NCI-H748 (cell line): ENCODE results near the gene ELMO1.
A peak's percentile ranks its signal among the peaks of the same experiment; 100 is the strongest.

Source experiments
- DNase-seq: peaks from one replicate; lab custom pipeline; 2025; ENCODE audit not compliant: unreplicated experiment; lab: John Stamatoyannopoulos, UW

The ELMO1 gene

DNA sequence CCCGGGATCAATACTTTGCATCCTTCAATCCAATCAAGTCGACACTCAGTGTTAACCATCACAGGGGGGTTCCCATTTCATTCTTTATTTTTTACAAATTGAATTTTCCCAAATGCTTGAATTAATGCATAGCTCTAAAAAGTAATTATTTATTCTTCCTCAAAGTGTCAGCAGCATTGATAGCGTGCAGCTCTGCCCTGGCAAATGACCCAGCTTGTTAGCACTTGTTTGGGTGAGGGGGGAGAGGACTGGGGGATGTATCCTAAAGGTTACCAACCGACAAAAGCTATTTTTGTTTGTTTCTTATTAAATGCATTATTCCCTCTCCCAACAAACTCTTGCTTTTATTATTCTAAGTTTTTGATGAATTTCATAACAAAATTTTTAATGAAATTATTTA, 27.0 kb upstream of the ELMO1 start:
- no peak for DNase-seq

DNA sequence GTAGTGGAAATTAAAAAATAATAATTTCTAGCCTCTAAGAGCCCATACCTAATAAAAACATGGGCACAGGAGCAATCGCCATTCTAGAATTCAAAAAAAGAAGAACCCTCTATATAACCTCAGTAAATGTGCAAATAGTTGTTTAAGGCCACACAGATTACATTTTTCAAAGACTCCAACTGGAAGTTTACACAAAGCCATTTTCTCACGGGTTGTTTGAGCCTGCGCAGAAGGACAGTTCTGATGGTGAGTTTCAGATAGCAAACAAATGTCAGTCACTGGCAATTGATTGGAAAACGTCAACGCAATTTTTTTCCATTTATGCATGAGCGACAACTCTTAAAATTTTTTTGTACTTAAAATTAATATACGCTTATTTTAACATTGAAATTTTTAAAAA, 23.0 kb upstream of the ELMO1 start:
- DNase-seq, result no peak

DNA sequence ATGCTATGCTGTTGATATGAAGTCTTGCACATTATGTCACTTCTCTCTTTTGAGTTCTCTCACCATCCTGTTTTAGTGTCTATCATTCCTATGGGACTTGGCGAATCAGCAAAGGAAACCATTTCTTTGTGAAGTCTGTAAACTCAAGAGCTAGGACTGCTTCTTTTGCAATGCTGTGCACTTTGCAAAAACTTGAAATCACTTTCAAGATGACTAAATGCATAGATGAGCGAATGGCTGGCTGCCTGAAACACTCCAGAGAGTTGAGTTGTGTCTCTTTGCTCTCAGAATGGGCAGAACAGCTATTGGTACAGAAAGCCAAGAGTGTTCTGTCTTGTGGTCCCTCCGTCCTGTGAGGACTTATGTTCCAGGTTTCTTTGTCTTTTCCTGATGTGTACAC, 18.3 kb upstream of the ELMO1 start:
- no peak for DNase-seq

DNA sequence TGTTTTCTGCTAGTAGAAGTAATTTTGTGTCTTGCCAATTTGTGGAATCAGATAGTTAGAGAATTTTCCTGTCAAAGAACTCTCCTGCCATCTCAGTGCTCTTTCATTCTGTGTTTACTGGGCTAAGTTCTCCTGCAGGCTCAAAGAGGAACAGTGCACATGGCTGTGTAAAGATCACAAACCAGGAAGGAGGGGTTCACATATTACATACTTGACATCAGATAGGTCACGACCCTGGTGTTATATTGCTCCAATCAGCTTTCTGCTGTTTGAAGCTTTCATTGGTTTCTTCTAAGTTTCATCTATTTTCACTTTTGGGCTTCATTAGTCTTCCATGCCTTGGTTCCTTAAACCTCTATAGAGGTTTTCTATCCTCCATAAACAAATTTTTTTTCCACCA, 13.5 kb upstream of the ELMO1 start:
- DNase-seq, result no peak

DNA sequence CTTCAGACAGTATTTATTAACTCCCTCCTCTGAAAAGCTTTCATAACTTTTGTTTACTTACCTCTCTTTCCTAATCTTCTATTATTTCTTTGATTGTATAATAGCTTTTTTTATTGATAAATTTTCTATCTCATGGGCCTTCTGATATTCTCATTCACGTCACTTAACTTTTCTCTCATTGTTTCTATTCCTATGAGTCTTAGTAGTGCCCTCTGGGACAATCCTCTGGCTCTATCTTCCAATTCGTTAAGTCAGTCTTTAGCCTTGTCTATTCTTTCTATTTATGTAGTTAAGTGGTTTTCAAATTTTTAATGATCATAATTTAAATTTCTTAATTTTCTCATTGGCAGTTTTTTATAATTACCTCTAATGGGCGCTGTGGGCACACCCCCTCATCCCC, 6.4 kb upstream of the ELMO1 start:
- no peak for DNase-seq

DNA sequence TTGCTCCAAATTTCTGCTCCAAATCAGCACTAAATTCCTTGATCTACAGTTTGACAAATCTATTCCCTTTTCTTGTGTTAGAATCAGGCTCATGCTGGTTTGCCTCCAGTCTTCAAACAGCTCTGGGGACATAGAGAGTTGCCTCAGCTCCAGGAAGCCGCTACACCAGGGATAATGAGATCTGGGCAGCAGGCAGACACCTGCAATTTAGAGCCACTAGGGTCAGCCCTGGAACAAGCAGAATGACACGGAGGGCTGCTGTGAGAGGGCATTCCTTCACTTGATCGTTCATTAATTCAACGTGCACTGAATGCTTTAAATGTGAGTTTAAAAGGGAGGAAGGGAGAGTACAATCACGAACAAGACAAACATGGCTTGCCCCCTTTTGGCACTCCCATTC, 3.7 kb upstream of the ELMO1 start:
- no peak for DNase-seq

DNA sequence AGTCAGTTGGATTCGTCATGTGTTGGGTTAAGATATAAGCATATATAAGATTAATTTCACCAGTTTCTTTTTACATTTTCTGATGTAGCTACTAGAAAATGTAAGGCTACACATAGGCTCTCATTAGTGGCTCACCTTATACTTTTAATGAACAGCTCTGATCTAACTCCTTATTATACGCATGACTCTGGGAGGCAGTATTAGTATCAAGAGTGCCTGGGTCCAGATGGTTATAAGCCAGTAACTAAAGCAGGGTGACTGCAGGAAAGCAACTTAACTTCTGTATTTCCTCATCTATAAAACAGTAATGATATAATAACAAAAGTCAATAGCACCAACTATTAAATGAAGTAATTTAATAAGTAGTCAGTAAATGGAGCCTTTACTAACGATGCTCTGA, 1.4 kb upstream of the ELMO1 start:
- no peak for DNase-seq

DNA sequence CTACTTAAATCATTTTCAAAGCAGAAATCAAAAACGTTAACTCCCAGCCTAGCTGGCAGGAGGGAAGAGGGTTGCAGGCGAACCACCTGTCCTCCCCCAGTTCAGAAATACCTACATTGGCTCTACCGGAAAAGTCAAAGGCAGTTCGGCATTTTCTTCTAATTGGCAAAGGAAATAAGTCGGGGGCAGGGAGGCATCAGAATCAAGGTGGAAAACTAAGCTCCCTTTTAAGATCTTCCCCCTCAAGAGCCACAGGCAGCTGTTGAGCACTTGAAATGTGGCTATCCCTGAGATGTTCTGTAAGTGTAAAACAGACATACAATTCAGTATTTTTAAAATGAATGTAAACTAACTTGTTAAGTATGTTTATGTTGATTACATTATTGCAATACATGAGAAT, 957 bp upstream of the ELMO1 start:
- DNase-seq, result no peak

DNA sequence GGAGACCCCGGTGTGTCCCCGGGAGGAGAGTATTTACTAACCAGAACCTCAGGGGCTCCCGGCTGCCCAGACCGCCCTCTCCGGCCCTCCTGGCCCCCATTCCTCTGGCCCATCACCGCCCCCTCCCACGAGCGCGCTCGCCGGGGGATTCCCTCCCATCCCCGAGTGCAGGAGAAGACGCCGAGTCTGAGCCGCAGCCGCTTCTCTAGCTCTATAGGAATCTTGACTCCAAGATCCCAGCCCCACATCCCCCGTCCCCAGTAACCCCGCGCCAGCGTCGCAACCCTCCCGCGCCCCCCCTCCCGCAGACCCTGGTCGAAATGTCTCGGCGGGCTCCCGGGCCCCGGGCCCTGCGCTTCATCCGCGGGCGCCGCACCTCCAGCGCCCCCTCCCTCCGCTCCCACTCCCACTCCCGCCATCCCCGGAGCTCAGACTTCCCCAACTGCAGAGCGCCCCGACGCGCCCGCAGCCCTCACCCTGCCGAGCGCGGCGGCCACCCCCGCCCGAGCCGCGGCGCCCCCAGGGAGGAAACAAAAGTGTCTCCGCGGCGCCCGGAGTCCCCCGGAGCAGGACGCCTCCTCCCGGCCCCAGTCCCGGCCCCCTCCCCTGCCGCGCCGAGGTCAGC, 541 bp downstream of the ELMO1 start:
- DNase-seq, result peak; percentile 36

DNA sequence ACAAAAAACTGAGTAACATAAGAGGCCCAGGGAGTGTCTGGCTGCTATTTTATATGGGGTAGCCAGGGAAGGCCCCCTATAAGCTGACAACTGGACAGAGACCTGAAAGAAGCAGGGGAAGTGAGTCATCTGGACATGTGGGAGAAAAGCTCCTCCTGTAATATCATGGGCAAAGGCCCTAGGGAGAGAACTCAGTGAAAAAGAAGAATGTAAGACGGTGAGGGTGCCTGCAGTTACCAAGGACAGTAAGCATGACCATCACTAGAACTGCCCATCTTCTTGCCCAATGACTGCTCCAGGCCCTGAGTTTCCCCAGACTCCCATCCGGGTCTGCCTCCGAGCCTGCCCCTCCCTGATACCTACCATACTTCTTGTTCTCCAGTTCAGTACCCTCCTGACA, 2.3 kb downstream of the ELMO1 start:
- no peak for DNase-seq

DNA sequence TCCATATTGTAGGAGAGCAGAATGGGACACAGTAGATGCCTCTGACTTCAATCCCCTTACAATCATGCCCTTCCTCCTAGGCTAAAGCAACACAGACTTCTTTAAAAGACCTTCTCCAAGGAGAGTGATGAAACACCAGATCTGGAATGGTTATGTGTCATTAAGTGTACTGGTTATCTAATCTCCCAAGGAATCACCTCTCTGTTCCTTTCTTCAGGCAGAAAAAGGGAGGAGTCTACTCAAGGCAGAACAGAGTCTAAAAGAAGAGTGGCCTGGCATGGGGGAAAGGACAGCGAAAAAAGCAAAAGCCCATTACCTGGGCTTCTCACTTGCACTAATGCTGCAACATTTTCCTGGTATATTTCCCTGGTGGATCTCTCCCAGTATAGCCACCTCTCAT, 2.9 kb downstream of the ELMO1 start:
- DNase-seq, result no peak

DNA sequence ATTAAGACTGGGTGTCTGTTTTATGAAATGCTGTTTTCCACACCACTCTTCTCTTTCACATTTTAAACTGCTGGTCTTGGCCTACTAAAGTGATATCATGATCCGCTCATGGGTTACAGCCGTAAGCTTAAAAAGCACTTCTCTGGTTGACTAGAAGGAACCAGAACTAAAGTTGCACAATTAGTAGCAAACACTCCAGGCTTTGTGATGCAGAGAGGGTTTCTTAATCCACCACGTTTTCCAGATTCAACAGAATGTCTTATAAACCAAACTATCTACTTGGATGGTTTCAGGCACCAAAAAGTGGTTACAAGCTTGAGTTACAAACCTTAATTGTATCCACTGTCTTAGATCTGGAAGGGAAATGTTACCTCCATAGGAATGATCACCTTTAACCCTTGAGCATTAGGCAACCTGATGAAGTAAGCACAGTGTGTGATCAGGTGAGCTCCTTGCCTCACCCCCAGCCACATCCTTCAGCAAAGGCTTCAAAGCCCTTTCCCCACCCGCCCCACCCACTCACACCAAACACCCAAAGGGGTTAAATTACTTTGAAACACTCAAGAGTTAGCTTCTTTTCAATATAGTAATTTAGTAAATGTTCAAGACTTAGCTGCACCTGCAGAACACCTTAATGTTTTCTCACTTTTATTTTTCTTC, 3.5 kb downstream of the ELMO1 start:
- DNase-seq, result no peak

DNA sequence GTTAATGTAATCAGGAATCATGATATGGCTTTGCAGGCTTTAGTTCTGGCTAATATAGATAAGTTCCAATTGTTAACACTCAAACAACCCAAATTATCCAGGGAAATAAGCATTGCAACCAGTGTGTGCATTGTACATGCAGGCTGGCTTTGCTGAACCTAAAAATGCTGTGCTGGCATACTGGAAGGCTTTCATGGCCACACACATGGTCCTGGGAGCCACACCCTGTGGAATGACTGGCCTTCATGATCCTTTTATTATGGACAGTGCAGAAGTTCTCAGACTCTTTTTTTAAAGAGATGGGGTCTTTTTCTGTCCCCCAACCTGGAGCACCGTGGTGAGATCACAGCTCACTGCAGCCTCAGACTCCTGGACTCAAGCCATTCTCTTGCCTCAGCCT, 5.0 kb downstream of the ELMO1 start:
- no peak for DNase-seq

DNA sequence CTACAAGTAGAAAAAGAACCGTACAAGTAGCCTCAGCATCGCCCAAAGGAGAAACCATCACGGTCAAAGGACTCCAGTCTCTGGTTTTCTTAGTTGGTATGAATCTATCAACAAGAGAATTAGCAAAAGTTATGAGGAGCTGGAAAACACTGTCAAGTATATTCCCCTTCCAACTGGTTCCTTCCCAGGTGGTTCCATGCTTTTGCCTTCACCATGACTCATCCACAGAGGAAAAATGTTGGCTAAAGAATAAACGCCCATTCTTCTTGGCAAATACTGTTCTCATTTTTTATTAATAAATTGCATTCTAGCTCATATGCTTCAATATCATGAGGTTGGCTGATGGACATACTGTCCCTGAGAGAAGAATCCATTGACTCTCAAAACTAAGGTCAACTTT, 6.4 kb downstream of the ELMO1 start:
- DNase-seq, result no peak

DNA sequence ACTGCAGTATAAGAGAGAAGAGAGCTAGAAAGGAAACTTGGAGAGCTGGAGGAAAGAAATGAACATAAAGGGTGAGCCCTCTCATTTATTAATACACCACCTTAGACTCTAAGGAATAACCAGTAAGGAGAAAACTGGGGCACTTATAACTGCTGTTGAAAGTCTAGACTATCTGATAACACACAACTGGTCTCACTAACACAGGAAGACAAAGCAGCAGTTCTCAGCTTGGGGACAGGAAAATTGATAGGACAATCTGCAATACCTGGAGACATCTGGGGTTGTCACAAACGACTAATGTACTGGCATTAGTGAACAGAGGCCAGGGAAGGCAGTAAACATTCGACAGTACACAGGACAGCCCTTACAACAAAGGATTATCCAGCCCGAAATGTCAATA, 6.8 kb downstream of the ELMO1 start:
- DNase-seq, result no peak

DNA sequence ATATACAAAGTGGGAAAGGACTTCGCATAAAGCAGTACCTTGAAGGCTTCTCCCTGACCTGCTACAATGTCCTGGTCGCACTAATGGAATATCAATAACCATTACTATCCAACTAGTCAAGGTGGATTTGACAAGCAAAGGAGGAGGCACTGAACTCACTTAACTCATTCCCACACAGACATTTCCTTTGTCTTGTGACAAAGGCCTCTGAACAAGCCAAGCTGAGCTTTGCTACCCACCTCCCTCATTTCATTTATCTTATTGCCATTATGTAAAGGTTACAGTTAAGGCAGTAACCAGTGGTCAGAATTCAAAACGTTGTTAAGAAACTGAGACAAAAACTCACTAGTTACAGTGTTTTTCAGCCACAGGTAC, 7.3 kb downstream of the ELMO1 start:
- DNase-seq, result no peak

DNA sequence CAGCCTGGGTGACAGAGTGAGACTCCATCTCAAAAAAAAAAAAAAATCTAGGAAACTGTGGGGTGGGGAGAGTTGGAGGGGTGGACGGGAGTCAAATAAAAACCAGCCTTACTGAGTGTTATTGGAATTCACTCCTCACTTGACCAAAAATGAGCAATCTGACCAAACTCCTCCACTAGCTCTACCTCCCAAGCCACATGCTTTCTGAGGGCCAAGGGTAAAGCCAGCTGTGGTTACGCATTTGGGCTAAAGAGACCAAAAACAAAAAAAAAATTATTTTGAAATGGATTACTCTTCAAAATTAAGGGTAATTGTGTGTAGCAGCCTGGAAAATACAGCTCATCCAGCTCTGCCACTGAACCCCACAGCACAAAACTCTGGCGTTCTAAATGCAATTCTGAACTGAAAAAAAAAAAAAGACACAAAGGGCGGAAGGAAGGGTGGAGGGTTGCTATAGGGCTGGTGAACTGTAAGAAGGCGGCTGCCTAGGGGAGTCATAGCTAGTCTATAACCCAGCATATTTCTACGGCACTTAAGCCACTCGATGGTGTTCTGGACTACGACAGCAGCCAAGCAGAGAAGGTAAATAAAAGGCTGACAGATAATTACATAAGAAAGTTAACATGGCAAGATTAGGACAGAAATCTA, 7.8 kb downstream of the ELMO1 start:
- no peak for DNase-seq

DNA sequence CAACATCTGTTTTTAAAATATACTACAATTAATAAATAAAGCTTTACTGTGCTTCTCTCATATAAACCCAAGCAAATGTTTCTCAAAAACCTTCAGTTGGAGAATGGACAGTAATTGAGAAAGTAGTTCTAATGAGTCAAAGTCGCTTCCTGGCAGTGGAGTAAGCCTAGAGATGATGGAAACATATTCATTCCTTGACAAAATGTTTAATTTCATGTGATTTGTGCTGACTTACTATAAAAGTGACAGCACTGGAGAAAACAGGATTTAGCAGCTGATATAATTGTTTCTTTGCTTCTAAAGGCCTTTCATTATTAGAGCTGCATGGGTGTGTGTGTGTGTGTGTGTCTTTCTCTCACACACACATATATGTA, 9.0 kb downstream of the ELMO1 start:
- DNase-seq, result no peak

DNA sequence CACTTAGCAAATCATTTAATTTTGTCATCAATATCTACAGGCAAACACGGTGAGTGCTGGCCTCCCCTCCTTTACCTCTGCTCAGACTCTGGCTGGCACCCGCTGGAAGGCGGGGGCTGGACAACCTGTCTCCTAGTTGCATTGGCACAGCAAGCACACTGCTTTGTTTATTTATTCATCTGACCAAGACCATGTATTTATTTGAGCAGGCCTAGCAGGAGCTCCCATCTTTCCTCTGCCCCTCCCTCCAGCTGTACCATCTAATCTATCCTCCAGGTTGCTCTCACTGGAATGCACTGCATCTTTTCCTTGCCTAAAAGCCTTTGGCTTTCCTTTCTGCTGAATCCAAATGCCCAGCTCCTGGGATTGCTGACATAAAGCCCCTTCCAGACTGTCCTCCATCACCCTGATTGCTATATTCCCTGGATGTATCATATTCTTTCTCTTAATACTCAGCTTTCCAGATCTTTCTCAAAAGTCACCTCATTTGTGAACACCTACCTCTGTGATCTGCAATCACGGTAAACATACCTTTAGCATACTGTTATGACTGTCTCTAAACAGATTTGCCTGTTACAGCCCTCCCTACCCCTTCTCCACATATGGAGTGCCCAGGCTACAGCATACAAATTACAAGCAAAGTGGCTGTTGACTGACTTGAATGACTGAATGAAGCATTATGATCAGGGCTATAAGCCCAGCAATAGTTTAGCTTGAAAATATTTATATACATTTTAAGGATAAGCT, 9.6 kb downstream of the ELMO1 start:
- DNase-seq, result peak; percentile 57

DNA sequence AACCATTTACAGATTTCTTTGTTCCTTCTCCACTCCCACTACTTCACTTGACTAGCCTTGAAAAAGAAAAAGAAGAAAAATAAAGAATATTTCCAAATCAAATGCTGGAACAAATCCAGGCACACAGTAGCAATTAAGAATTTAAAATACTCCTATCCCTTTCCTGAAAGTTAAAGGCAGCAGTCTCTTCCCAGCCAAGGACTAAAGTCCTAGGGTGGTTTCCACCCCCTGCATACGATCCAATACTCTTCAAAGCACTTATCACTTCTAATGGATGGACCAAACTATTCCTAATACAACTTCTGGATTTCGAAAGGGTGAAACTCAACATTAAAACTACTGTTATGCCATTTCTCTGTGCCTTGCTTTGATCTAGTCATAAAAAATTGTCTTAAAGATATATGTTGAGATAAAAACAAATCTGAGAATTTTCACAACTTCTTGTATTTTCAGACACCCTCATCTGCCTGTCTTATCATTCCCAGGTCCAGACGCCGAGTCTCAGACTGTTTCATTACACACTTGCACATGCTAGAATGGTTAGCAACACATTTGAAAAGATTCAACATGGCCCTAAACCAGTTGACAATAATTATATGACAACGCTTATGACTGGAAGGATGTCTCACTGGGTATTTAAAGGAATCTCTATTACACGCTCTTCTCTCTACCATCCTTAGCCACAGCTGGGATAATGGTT, 13.4 kb downstream of the ELMO1 start:
- no peak for DNase-seq

DNA sequence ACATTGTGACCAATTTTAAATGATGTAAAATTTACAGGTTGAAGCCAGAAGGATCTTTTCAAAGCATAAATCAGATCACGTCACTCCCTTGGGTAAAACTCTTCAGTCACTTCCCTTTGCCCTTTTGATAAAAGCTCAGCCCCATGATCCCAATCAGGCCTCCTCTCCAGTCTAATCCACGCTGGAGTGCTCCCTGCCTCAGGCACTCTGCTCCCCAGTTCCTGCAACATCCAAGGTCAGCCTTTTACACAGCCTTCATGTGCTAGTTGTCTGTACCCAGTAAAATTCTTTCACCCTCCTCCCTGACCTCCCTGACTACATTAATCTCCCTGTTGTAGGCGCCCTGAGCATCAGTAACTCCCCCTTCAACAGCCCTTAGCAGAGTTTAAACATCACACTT, 14.1 kb downstream of the ELMO1 start:
- DNase-seq, result no peak

DNA sequence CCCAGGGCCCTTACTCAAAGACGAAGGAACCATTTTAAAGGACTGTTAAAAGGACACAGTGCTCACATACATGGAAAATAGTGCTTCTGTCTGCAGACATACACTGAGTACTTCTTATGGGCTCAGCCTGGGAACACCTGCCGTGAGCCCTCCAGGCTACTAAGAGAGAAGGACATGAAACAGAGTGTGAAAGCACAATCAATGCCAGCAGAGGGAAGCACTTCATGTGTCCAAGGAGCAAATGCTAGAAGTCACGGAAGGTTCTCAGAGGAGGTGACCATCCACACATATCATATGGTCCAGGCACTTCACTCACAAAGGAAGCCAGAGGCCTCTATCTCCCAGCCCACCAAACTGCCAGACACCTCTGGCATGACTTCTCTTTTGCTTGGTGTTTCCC, 15.5 kb downstream of the ELMO1 start:
- no peak for DNase-seq
